Fibroblast of the aortic adventitia (primary cell): Measurements from ENCODE around the gene MISFA. TPM values are rescaled to one million over a fixed set of nuclear protein-coding genes. Genes with fewer than 3 reads are reported as not detected.

ENCODE experiments used
- DNase-seq: peaks from one replicate; pipeline ENCODE4 v3.0.0-alpha.2; 2010; ENCODE audit warnings: low read depth
- H3K4me3 ChIP-seq: 2 replicates; pipeline ENCODE4 v1.5.1; 2011; ENCODE audit warnings: low read depth, mild to moderate bottlenecking, control low read depth, low read length, moderate library complexity
- CTCF ChIP-seq: IDR thresholded peaks from 2 replicates; pipeline ENCODE4 v1.5.1; 2011; ENCODE audit warnings: mild to moderate bottlenecking, low read length, control low read depth, inconsistent platforms; ENCODE audit not compliant: insufficient read depth
- total RNA-seq: library from RNA; depleted of rRNA; stranded (reverse); fragments of >200 nt; gene quantifications from 2 replicates; pipeline ENCODE4 v1.2.3, GENCODE V29; 2012; ENCODE audit warnings: low replicate concordance

MISFA gene
- total RNA-seq, 1 donor, result 0.45 TPM

GRCh38 chr11:18594999-18595749, 4.4 kb upstream of the MISFA start:
- TF ChIP-seq CTCF, result no peak
- no peak for DNase-seq
- H3K4me3 ChIP-seq, result no peak overlapping the region

DNA sequence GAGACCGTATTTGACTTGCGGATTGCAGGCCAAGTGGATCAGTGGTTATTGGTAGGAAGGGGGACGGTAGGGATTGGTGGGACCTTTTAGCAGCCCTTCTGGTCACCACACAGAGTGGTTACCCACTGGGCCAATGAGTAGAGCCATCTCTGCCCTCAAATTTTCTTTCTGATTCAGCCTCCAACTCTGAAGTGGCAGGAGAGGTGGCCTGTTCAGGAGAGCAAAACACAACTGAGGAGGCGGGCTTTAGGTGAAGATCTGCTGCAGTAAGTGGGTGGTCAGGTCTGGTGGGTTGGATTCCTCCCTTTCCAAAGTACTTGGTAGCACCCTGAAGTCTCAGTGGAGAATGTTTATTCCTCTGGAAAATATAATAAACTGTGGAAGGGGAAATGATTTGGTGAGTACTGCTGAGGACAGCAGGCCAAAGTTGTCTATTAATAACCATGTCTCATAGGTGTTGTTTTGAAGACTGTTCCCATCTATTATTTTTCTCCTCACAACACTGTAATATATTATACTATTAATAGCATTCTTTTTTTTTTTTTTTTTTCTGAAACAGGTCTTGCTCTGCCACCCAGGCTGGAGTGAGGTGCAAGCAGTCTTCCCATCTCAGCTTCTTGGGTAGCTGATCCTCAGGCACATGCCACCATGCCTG, 1.5 kb downstream of the MISFA start:
- no peak for TF ChIP-seq CTCF
- H3K4me3 ChIP-seq, result no peak overlapping the region
- DNase-seq, result no peak

- TF ChIP-seq CTCF, result no peak
- no peak overlapping the region for H3K4me3 ChIP-seq
- DNase-seq, result no peak
Observed at GRCh38 chr11:18608376-18608775, 8.8 kb downstream of the MISFA start.

GRCh38 chr11:18611196-18611595, 11.6 kb downstream of the MISFA start:
- peak; percentile 48 for DNase-seq
- no peak overlapping the region for H3K4me3 ChIP-seq
- no peak for TF ChIP-seq CTCF

GRCh38 chr11:18612394-18612793, 12.8 kb downstream of the MISFA start:
- TF ChIP-seq CTCF, result no peak
- no peak for DNase-seq
- no peak overlapping the region for H3K4me3 ChIP-seq

DNA sequence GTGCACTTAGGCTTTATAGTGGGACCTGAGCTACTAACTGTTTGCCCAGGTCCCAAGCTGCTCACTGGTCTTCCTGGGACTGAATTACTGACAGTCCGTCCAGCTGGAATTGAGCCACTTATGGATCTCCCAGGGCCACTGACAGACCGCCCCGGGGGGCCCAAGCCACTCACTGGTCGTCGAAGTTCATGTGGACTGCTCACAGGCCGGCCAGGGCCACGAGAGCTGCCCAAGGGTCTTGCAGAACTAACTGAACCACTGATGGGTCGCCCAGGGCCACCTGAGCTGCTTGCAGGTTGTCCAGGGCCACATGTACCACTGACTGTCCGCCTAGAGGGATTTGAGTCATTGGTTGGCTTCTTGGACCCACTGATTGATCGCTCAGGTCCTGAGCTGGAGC, 15.1 kb downstream of the MISFA start:
- DNase-seq, result no peak
- TF ChIP-seq CTCF, result no peak
- H3K4me3 ChIP-seq, result no peak overlapping the region
